ENCODE results near the gene RBP5. TPM values are rescaled to one million over a fixed set of nuclear protein-coding genes. Genes with fewer than 3 reads are reported as not detected.

The RBP5 gene
- total and polyA plus RNA-seq, 2 donors (not counting 1 experiment from before 2014, with no cell fraction given) = not detected

DNA sequence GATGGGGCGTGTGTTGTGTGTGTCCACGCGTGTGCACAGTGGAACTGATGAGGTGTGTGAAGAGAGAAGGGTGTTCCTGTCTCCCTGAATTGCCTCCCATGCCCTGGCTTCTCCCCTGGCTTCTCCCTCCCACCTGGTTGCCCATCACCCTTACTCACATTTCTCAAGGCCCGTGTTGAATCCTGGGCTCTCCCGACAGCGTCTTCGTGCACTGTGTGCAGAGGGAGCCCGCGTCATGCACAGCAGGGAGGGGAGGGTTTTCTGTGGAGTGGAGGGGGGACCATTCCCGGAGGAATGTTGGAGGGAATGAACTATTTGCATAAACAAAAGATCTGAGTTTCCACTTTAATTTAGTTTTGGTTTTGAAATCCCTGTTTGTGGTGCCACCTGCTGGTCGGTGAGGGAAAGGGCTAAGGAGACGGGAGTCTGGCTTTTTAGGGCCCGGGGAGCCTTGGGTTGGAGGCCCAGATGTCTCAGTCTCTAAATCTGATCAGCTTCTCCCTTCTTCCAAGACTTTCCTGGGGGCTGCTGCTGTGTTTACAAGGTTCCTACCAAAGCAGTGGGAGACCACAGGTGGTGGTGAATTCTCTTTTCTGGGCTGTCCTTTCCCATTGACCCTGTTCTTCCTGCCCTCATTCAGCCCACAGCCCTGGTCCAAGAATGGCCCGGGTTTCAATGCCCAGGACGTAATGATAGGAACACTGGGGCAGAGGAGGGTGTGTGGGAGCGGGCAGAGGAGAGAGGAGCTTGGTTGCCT is 36.3 kb downstream of the RBP5 start, which contains the start of gene C1R:
Gene C1R (minus strand): TSS at position 217 of the 757 bp plus-strand sequence. CDS start 57 bp downstream, at position 160.
- H3K4me3 ChIP-seq (replicated peaks in 1 of 4; ENCODE audit: control extremely low read depth in 1 of 4, insufficient read depth in 1 of 4, low read depth in 3 of 4, low read length in 4 of 4) = peak within 1 kb of the TSS; percentile 44 to 93 (median 80)
- peaks cover 3% of the 10 kb centered on the region for H3K79me2 ChIP-seq (ENCODE audit: control insufficient read depth, insufficient read depth, low read length)
- no peaks in the 10 kb centered on the region for H3K27me3 ChIP-seq (ENCODE audit: control insufficient read depth, insufficient read depth, low read length)
- peak within 1 kb of the TSS; percentile 66 for H2AFZ ChIP-seq (ENCODE audit: low read length)
- H4K20me1 ChIP-seq (ENCODE audit: control insufficient read depth, extremely low read depth, insufficient read depth, low read length) = no peaks in the 10 kb centered on the region
- peak within 1 kb of the TSS; percentile 68 for H3K9ac ChIP-seq (ENCODE audit: insufficient read depth, low read length)
- no peaks in the 10 kb centered on the region for H3K9me3 ChIP-seq (ENCODE audit: control insufficient read depth, insufficient read depth, low read depth, low read length)
- TF ChIP-seq EZH2 (IDR thresholded peaks at IDR 0.05; ENCODE audit: low read length, missing control alignments) = no peak
- TF ChIP-seq, protein P1, sequence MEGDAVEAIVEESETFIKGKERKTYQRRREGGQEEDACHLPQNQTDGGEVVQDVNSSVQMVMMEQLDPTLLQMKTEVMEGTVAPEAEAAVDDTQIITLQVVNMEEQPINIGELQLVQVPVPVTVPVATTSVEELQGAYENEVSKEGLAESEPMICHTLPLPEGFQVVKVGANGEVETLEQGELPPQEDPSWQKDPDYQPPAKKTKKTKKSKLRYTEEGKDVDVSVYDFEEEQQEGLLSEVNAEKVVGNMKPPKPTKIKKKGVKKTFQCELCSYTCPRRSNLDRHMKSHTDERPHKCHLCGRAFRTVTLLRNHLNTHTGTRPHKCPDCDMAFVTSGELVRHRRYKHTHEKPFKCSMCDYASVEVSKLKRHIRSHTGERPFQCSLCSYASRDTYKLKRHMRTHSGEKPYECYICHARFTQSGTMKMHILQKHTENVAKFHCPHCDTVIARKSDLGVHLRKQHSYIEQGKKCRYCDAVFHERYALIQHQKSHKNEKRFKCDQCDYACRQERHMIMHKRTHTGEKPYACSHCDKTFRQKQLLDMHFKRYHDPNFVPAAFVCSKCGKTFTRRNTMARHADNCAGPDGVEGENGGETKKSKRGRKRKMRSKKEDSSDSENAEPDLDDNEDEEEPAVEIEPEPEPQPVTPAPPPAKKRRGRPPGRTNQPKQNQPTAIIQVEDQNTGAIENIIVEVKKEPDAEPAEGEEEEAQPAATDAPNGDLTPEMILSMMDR (conservative IDR thresholded peaks at IDR 0.05 in 1 of 2, IDR thresholded peaks at IDR 0.05 in 1 of 2; ENCODE audit: low read depth in 1 of 2, low read length in 2 of 2) = peak; percentile 88 to 94
- H3K4me1 ChIP-seq (ENCODE audit: control insufficient read depth, extremely low read depth, insufficient read depth, low read length) = peaks cover 16% of the 10 kb centered on the region
- DNase-seq (ENCODE audit: low read depth in 2 of 2) = peak; percentile 87 to 95
- peak within 1 kb of the TSS; percentile 84 for H3K27ac ChIP-seq (ENCODE audit: insufficient read depth, low read length)
- peak within 1 kb of the TSS; percentile 94 for H3K4me2 ChIP-seq (ENCODE audit: extremely low read depth, insufficient read depth, low read length)
- peaks cover 17% of the 10 kb centered on the region for H3K36me3 ChIP-seq (ENCODE audit: control insufficient read depth, insufficient read depth, low read length)

DNA sequence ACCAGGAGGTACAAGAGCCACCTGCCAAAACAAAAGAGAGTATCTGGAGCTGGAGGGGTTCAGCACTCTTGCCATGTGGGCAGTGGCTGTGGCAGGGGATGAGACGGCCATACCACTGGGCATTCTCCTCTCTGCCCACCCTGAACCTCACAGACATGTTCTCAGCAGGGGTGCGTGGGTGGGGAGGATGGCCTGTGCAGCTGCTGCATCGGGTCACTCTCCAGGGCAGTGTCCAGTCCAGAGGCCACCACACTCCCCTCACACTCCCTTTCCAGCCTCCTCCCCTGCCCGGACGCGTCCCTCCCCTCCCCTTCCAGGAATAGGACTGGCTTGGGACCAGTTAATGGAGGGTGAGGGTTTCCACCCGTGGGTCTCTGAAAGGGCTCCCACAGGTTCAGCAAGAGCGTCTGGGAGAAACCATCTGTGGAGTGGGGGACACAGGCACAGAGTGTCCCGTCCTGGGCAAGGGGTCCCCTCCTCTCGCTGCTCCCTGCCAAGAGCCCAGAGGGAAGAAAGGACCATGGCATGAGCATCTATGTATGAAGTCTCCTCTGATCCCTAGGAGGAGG is 36.9 kb downstream of the RBP5 start:
- H3K27ac ChIP-seq (ENCODE audit: insufficient read depth, low read length) = peak overlapping the region; percentile 84
- H3K4me3 ChIP-seq (replicated peaks in 1 of 4; ENCODE audit: control extremely low read depth in 1 of 4, insufficient read depth in 1 of 4, low read depth in 3 of 4, low read length in 4 of 4) = peak overlapping the region; percentile 44 to 93 (median 80)

GRCh38 chr12:7091171-7091570 is 37.5 kb downstream of the RBP5 start:
- no peak overlapping the region for H2AFZ ChIP-seq (ENCODE audit: low read length)
- H3K79me2 ChIP-seq (ENCODE audit: control insufficient read depth, insufficient read depth, low read length) = peaks cover 3% of the 10 kb centered on the region
- DNase-seq (ENCODE audit: low read depth in 2 of 2) = no peak
- H3K9ac ChIP-seq (ENCODE audit: insufficient read depth, low read length) = no peak overlapping the region
- H3K4me2 ChIP-seq (ENCODE audit: extremely low read depth, insufficient read depth, low read length) = peak overlapping the region; percentile 94
- H4K20me1 ChIP-seq (ENCODE audit: control insufficient read depth, extremely low read depth, insufficient read depth, low read length) = no peaks in the 10 kb centered on the region
- peak overlapping the region; percentile 44 to 93 (median 80) for H3K4me3 ChIP-seq (replicated peaks in 1 of 4; ENCODE audit: control extremely low read depth in 1 of 4, insufficient read depth in 1 of 4, low read depth in 3 of 4, low read length in 4 of 4)
- peaks cover 15% of the 10 kb centered on the region for H3K36me3 ChIP-seq (ENCODE audit: control insufficient read depth, insufficient read depth, low read length)
- TF ChIP-seq, protein P1 (conservative IDR thresholded peaks at IDR 0.05 in 1 of 2, IDR thresholded peaks at IDR 0.05 in 1 of 2; ENCODE audit: low read depth in 1 of 2, low read length in 2 of 2) = no peak
- no peak for TF ChIP-seq EZH2 (IDR thresholded peaks at IDR 0.05; ENCODE audit: low read length, missing control alignments)
- H3K27ac ChIP-seq (ENCODE audit: insufficient read depth, low read length) = no peak overlapping the region
- H3K4me1 ChIP-seq (ENCODE audit: control insufficient read depth, extremely low read depth, insufficient read depth, low read length) = peaks cover 16% of the 10 kb centered on the region
- H3K9me3 ChIP-seq (ENCODE audit: control insufficient read depth, insufficient read depth, low read depth, low read length) = no peaks in the 10 kb centered on the region
- no peaks in the 10 kb centered on the region for H3K27me3 ChIP-seq (ENCODE audit: control insufficient read depth, insufficient read depth, low read length)

More for the DNA sequence above, 36.9 kb downstream of the RBP5 start:
- DNase-seq (ENCODE audit: low read depth in 2 of 2) = no peak
- peak overlapping the region; percentile 94 for H3K4me2 ChIP-seq (ENCODE audit: extremely low read depth, insufficient read depth, low read length)
- no peaks in the 10 kb centered on the region for H3K9me3 ChIP-seq (ENCODE audit: control insufficient read depth, insufficient read depth, low read depth, low read length)
- peaks cover 16% of the 10 kb centered on the region for H3K36me3 ChIP-seq (ENCODE audit: control insufficient read depth, insufficient read depth, low read length)
- H3K79me2 ChIP-seq (ENCODE audit: control insufficient read depth, insufficient read depth, low read length) = peaks cover 3% of the 10 kb centered on the region
- H3K27me3 ChIP-seq (ENCODE audit: control insufficient read depth, insufficient read depth, low read length) = no peaks in the 10 kb centered on the region
- H3K4me1 ChIP-seq (ENCODE audit: control insufficient read depth, extremely low read depth, insufficient read depth, low read length) = peaks cover 16% of the 10 kb centered on the region
- no peaks in the 10 kb centered on the region for H4K20me1 ChIP-seq (ENCODE audit: control insufficient read depth, extremely low read depth, insufficient read depth, low read length)
- TF ChIP-seq EZH2 (IDR thresholded peaks at IDR 0.05; ENCODE audit: low read length, missing control alignments) = no peak
- TF ChIP-seq, protein P1 (conservative IDR thresholded peaks at IDR 0.05 in 1 of 2, IDR thresholded peaks at IDR 0.05 in 1 of 2; ENCODE audit: low read depth in 1 of 2, low read length in 2 of 2) = no peak
- H3K9ac ChIP-seq (ENCODE audit: insufficient read depth, low read length) = peak overlapping the region; percentile 68
- peak overlapping the region; percentile 35 for H2AFZ ChIP-seq (ENCODE audit: low read length)

Measured in fibroblast of lung (primary cell).